GM18526 (cell line): ENCODE data around the gene RPEL1.
"Not testable (repeated sequence)": the region's sequence is repeated elsewhere in the genome, so short reads cannot be mapped to it uniquely, and the experiment has no call there.

Experiments used
- POLR2A ChIP-seq: IDR thresholded peaks from 3 replicates; pipeline ENCODE4 v1.6.1; 2011; ENCODE audit not compliant: insufficient read length; ENCODE audit errors: extremely low read depth

Gene RPEL1

DNA sequence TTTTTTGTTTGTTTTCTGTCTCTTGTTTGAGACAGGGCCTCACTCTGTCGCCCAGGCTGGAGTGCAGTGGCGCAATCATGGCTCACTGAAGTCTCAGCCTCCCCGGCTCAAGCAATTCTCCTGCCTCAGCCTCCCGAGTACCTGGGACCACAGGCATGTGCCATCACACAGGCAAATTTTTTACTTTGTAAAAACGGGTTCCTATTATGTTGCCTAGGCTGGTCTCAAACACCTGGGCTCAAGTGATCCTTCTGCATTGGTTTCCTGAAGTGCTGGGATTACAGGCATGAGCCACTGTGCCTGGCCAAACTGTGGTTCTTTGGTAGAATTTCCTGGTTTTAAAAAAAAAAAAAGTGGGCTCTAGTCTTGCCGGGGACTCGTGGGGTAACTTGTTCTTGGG is at the start of gene RPEL1:
Gene RPEL1 (plus strand): TSS at position 301 of the 400 bp plus-strand sequence. CDS start 110 bp downstream, outside the sequence.
- TF ChIP-seq POLR2A, result not testable (repeated sequence)

DNA sequence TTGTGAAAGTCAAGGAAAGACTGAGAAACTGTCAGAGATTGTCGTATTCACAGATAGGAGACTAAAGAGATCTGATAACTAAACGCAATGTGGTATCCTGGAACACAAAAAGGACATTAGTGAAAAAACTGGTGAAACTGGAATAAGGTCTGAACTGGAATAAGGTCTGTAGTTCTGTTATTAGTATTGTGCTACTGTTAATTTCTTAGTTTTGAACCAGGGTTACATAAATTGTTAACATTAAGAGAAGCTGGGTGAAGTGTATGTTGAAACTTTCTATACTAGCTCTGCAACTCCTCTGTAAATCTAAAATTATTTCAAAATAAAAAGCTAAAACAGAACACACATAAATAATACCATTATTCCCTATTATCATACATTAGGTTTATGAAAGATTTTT is 49.2 kb upstream of the RPEL1 start:
- no peak for TF ChIP-seq POLR2A

DNA sequence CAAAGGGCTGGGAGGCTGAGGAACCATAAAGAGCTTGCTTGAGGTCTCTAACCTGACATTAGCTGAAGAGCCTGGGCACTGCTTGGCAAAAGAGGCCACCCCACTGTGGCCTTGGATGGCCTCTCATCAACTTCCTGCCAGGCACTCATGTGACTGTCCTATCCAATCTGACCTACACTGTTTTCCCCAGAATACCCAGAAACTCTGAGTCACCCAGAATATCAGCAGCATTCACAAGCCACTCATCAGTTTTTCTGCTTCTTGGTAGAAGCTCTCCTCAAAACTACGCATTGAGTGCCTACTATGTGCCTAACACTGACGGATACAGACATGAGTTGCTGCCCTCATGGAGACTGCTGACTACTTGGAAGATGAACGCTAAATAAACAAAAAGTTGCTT is 48.5 kb upstream of the RPEL1 start:
- TF ChIP-seq POLR2A, result no peak

DNA sequence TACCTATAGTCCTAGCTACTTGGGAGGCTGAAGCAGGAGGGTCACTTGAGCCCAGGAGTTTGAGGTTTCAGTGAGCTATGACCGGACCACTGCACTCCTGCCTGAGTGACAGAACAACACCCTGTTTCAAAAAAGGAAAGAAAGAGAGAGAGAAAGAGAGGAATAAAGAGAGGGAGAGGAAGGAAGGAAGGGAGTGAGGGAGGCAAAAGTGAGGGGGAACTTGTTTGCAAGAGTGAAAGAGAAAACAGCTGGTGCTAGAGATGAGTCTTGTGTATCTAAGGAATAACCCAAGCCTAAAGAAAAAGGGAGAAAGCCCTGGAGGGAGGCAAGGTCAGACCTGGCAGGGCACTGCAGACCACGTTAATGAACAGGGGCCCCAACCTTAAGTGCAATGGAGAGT is 47.8 kb upstream of the RPEL1 start:
- TF ChIP-seq POLR2A, result no peak

DNA sequence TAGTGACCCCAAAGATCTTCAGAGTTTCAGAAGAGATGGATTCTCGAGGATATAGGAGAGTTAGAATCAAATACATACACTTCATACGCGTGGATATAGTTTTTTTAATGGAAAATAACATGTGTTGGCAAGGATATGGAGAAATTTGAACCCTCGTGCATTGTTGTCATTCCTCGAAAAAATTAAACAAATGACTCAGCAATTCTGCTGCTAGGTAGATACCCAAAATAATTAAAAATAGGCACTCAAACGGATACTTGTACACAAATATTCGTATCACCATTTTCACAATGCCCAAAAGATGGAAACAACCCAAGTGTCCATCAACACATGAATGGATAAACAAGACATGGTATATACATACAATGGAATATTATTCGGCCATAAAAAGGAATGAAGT is 47.0 kb upstream of the RPEL1 start:
- TF ChIP-seq POLR2A, result no peak

DNA sequence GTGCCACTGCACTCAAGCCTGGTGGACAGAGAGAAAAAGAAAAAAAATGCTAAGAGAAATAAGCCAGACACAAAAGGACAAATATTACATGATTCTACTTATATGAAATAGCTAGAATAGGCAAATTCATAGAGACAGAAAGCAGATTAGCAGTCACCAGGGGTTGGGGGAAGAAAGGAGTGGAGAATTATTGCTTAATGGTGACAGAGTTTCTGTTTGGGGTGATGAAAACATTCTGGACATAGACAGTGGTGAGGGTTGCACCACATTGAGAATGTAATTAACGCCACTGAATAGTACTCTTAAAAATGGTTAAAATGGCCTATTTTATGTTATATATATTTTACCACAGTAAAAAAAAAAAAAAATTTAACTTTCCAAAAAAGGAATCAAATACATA is 46.2 kb upstream of the RPEL1 start:
- no peak for TF ChIP-seq POLR2A

DNA sequence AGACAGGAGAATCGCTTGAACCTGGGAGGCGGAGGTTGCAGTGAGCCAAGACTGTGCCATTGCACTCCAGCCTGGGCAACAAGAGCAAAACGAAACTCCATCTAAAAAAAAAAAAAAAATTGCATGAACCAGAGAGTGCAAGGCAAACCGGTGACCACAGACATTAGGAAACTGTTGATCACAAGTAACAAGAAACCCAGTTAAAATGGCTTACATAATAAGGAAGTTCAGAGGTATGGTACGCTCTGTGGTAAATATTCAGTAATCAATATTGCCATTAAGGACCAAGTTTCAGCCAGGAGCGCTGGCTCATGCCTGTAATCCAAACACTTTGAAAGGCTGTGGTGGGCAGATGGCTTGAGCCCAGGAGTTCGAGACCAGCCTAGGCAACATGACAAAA is 43.4 kb upstream of the RPEL1 start:
- no peak for TF ChIP-seq POLR2A

DNA sequence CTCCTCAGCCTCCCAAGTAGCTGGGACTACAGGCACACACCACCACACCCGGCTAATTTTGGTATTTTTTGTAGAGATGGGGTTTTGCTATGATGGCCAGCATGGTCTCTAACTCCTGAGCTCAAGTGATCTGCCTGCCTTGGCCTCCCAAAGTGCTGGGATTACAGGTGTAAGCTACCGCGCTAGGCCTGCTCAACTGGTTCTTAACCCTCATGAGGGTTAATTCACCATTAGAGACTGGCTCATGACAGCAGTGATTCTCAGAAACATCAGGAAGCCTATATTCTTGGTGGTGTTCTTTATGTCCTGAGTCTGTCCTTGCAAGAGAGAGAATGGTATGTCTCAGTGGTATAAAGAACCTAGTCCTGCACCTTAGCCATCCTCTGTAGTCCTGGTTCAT is 42.2 kb upstream of the RPEL1 start:
- TF ChIP-seq POLR2A, result no peak

DNA sequence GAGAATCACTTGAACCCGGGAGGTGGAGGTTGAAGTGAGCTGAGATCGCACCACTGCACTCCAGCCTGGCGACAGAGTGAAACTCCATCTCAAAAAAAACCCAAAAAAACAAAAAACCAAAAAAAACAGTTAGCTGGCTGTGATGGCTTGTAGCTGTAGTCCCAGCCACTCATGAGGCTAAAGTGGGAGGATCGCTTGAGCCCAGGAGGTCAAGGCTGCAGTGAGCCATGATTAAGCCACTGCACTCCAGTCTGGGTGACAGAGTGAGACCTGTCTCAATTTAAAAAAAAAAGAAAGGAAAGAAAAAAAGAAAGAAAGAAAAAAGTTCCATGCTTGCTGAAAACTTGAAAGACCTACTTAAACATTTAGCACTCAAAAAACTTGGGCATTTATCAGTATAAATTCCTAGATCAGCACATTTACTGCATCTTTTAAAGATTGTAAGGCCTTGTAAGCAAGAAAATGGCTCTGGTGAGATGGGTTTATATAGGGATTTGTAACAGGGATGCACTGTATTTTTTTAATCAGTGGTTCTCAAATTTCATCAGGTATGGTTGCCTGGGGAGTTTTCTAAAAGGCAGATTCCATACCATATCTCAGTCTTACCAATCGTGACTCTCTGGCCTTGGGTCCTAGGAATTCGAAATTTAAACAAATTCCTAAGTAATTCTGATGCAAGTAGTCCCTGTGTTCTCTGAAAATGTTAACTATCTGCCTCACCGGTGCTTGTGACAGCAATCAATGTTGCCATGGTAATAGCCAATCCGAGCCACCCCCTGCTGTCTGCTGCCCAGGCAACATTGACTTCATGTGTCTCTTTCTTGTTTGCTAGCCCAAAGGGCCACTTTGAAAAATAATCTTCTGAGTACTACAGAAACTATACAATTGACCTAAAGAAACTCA is 41.1 kb upstream of the RPEL1 start:
- no peak for TF ChIP-seq POLR2A

DNA sequence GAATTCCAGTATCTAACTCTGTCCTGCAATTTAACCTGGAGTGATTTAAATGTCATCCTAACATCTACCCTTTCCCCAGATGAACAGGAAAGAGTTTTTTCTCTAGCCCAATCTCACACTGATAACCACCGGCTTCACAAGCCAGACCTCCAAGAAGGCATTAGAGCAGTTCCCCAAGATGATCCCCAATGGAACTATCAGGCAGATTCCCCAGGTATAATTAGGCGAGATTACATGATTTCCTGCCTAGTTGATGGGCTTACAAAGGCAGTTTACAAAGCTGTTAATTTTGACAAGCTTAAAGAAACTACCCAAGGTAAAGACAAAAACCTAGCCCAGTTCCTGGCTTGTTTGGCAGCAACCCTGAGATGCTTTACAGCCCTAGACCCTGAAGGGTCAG is 38.5 kb upstream of the RPEL1 start:
- no peak for TF ChIP-seq POLR2A

DNA sequence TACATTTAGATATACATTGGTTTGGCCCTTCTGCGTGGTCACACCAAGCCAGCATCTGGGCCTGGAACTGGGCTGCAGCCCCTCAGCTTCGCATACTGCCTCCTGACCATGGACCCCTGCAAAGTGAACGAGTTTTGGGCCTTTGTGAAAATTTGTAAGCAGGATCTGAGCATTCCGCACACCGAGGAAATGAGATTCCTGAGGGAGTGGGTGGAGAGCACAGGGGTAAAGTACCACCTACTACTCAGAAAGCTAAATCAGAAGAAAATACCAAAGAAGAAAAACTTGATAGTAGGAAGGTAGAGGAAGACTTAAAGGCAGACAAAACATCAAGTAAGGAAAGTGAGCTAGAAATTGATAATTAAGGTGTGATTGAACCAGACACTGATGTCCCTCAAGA is 30.1 kb upstream of the RPEL1 start:
- TF ChIP-seq POLR2A, result no peak

DNA sequence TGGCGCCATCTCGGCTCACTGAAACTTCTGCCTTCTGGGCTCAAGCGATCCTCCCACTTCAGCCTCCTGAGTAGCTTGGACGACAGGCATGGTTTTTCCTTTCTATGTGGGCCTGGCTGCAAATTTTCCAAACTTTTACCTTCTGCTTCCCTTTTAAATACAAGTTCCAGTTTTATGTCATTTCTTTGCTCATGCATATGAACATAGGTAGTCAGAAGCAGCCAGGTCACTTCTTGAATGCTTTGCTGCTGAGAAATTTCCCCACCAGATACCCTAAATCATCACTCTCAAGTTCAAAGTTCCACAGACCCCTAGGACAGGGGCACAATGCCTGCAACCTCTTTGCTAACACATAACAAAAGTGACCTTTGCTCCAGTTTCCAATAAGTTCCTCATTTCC is 21.6 kb upstream of the RPEL1 start:
- no peak for TF ChIP-seq POLR2A

DNA sequence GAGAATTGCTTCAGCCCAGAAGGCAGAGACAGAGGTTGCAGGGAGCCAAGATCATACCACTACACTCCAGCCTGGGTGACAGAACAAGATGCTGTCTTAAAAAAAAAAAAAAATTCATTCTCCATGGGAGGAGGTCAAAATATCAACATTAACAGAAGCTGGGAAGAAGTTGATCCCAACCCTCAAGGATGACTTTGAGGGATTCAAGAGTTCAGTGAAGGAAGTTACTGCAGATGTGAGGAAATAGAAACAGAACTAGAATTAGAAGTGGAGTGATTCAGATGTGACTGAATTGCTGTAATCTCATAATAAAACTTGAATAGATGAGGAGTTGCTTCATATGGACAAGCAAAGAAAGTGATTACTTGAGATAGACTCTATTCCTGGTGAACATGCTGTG is 19.7 kb upstream of the RPEL1 start:
- TF ChIP-seq POLR2A, result no peak

DNA sequence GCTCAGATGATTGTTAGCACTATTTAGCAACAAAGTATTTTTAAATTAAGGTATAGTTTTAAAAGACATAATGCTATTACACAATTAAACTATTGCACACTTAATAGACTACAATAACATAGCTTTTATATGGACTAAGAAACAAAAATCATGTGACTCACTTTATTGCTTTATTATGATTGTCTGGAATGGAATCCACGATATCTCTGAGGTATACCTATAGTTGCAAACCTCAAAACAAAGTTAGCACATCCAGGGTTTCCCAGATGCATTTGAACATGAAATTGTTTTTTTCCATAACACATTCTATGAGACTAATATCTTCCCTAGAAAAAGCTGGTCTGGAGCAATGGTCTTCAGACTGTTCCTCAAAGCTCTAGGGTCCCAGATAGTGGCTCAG is 18.3 kb upstream of the RPEL1 start:
- TF ChIP-seq POLR2A, result no peak

DNA sequence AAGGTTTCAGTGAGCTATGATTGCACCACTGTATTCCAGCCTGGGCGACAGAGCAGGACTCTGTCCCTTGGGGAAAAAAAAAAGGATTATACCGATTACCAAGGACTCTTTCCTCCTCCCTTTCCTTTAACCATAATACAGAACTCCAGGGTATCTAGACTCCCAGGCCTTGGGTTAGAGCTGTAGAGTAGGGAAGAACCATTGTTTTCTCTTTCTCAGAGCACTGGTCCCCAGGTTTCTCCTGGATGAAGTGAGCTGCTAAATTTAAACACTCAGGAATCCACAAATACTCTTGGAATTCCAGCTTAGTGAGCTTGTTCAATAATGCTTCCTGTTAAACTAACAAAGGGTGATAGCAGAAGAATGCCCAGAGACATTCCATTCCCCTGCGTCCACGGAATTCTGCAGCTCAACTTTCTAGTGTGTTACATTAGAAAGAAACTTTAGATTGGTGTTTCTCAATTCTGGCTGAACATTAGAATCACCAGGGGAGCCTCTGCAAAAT is 14.6 kb upstream of the RPEL1 start:
- TF ChIP-seq POLR2A, result no peak

DNA sequence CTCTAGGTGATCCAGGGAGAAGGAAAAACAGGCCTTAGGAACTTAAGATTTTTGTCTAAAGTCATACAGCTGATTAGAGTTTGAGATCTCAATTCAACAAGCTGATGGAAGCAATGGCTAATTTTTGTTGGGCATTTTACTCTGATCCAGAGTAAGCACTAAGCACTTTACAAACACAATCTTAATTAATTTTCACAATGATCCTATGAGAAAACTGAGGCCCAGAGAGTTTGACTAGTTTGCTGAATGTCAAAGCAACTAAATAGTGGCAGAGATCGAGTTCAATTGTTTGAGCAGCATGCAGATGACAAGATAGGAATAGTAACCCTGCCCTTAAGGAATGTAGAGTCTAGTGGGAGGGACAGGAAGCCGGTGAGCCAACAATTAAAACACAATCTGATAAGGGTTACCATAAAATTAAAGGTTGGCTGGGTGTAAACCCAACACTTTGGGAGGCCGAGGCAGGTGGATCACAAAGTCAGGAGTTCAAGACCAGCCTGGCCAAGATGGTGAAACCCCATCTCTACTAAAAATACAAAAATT is 13.5 kb upstream of the RPEL1 start:
- TF ChIP-seq POLR2A, result no peak
